HG02885 (cell line): ENCODE results near the gene CAND1.

Experiments
- ATAC-seq: cut with Tn5 transposase; IDR thresholded peaks from one replicate; pipeline ENCODE4 v1.9.1; 2021; ENCODE audit warnings: mild to moderate bottlenecking; ENCODE audit not compliant: unreplicated experiment, poor library complexity

The CAND1 gene

GRCh38 chr12:67279637-67280036, 10.5 kb downstream of the CAND1 start:
- no peak for ATAC-seq

- no peak for ATAC-seq
These were observed 10.9 kb downstream of the CAND1 start for GRCh38 chr12:67280088-67280487.

- no peak for ATAC-seq
These were observed 11.4 kb downstream of the CAND1 start for GRCh38 chr12:67280572-67280971.

GRCh38 chr12:67284561-67284960, 15.4 kb downstream of the CAND1 start:
- ATAC-seq: no peak

- ATAC-seq: no peak
These were observed 17.1 kb downstream of the CAND1 start for GRCh38 chr12:67286257-67286656.

GRCh38 chr12:67287311-67287710, 18.2 kb downstream of the CAND1 start:
- ATAC-seq: no peak

GRCh38 chr12:67288561-67288960, 19.4 kb downstream of the CAND1 start:
- ATAC-seq: no peak

GRCh38 chr12:67290378-67290777, 21.2 kb downstream of the CAND1 start:
- ATAC-seq: no peak

GRCh38 chr12:67299526-67299925, 30.4 kb downstream of the CAND1 start:
- ATAC-seq: no peak

GRCh38 chr12:67299926-67300325, 30.8 kb downstream of the CAND1 start:
- no peak for ATAC-seq

GRCh38 chr12:67302162-67302561, 33.0 kb downstream of the CAND1 start:
- no peak for ATAC-seq

GRCh38 chr12:67305544-67305943, 36.4 kb downstream of the CAND1 start:
- ATAC-seq: no peak

- ATAC-seq: no peak
These were observed 37.6 kb downstream of the CAND1 start for GRCh38 chr12:67306712-67307111.

- ATAC-seq: no peak
These were observed 46.5 kb downstream of the CAND1 start for GRCh38 chr12:67315661-67316060.

- ATAC-seq: no peak
These were observed 49.6 kb downstream of the CAND1 start for GRCh38 chr12:67318786-67319185.

- no peak for ATAC-seq
These were observed 50.8 kb downstream of the CAND1 start for GRCh38 chr12:67319936-67320335.

- ATAC-seq: no peak
These were observed 51.6 kb downstream of the CAND1 start for GRCh38 chr12:67320614-67321295.

GRCh38 chr12:67322580-67322979, 53.4 kb downstream of the CAND1 start:
- ATAC-seq: no peak

- ATAC-seq: no peak
These were observed 53.8 kb downstream of the CAND1 start for GRCh38 chr12:67323007-67323406.

- ATAC-seq: no peak
These were observed 57.5 kb downstream of the CAND1 start for GRCh38 chr12:67326637-67327036.

GRCh38 chr12:67327466-67327865, 58.3 kb downstream of the CAND1 start:
- no peak for ATAC-seq

GRCh38 chr12:67331123-67331522, 62.0 kb downstream of the CAND1 start:
- no peak for ATAC-seq

GRCh38 chr12:67331828-67332227, 62.7 kb downstream of the CAND1 start:
- no peak for ATAC-seq
